ENCODE measurements around the gene CDC42SE1.

Gene CDC42SE1

DNA sequence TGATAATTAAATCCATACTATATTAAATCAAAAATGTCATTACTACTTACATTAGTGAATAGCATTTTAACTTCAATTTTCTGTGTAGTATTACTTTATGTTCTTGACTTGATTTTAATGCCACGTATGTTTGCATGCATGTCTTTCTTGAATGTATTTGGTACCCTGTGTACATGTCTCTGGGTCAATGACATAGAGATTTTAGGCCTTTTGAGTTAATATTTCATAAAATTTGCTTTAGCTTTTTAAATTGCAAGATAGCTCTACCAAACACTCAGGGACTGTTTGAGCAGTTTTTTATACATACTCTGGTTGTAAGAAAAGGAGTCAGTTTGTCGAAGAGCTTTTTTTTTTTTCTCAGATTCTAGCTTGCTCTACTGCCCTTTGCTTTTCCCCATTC, 2.3 kb upstream of the CDC42SE1 start:
- DNase-seq (ENCODE audit: low spot score): no peak
- Histone ChIP-seq H3K27ac (no peak overlapping the region), H3K4me3 (no peak overlapping the region)
- TF ChIP-seq, protein P1, sequence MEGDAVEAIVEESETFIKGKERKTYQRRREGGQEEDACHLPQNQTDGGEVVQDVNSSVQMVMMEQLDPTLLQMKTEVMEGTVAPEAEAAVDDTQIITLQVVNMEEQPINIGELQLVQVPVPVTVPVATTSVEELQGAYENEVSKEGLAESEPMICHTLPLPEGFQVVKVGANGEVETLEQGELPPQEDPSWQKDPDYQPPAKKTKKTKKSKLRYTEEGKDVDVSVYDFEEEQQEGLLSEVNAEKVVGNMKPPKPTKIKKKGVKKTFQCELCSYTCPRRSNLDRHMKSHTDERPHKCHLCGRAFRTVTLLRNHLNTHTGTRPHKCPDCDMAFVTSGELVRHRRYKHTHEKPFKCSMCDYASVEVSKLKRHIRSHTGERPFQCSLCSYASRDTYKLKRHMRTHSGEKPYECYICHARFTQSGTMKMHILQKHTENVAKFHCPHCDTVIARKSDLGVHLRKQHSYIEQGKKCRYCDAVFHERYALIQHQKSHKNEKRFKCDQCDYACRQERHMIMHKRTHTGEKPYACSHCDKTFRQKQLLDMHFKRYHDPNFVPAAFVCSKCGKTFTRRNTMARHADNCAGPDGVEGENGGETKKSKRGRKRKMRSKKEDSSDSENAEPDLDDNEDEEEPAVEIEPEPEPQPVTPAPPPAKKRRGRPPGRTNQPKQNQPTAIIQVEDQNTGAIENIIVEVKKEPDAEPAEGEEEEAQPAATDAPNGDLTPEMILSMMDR (IDR thresholded peaks at IDR 0.05): no peak

DNA sequence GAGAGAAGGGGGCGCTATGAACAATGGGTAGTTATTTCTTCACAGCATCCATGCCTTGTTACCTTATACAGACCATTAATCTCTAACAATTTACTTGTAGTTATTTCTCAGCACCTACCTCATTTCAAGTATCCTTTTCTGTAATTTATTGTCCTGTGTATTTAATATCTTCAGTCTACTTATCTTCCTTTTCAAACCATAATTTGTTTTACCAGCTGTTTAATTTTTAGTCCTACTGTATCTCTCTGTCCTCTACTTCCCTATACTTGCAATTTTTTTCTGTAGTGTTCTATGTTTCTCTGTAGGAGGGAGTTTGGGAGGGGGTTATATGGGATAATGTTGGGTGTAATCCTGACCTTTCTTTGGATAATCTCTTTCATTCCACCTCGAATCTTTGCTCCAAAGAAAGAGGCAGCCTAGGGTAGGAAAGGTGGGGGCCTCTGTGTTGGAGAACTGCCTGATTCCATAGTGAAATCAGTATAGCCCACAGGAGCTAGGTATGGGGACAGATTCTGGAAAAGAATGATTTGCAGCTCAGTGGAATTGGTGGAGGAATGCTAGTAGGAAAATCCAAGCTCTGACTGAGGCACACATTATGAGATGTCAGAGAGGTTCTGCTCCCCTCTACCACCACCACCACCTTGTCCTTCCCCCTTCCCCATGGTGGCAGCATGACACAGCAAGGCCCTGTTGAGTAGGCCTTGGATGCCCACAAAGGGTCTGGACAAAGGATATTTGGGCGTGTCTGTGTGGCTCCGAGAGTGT, 1.4 kb upstream of the CDC42SE1 start:
- DNase-seq (ENCODE audit: low spot score): no peak
- TF ChIP-seq, protein P1 (IDR thresholded peaks at IDR 0.05): no peak

DNA sequence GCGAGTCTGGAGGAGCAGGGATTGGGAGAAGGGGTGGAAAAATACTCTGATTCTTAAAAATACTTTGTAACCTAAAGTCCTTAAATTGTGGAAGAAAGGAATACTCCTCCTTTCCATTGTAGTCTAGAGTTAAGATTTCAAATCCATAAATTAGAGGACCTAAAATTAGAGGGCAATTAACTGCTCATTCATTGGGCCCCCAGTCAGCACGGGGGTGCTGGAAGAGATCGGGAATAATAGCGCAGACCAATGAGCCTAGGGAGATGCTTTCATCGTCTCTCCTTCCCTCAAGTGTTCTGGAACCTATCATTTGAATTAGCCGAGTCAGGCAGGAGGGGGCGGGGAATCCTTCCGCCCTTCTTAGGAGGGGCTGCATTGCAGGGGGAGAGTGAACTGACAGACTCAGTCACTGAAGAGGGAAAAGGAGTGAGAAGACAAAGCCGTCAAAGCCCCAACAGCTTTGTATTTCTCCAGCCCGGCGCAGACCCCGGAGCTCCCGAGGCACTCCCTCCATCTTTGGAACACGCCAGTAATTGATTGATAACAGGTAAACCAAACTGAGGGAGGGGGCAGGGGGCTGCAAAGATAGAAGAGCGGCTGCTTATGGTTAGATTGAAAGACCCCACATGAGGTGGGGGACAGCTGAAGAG, 710 bp upstream of the CDC42SE1 start, which contains the start of gene MLLT11:
TSS of gene MLLT11 (plus strand) at position 391 of the 650 bp plus-strand sequence. CDS start 6,828 bp downstream, outside the sequence.
- H3K4me3 ChIP-seq: peak within 1 kb of the TSS; percentile 96
- peak within 1 kb of the TSS; percentile 89 to 98 for H3K27ac ChIP-seq
- DNase-seq (ENCODE audit: low spot score): no peak
- TF ChIP-seq, protein P1 (IDR thresholded peaks at IDR 0.05): no peak

More for the DNA sequence above, 1.4 kb upstream of the CDC42SE1 start:
- H3K27ac ChIP-seq: peak overlapping the region in 1 of 2 donors; percentile 98
- peak overlapping the region; percentile 96 for H3K4me3 ChIP-seq

DNA sequence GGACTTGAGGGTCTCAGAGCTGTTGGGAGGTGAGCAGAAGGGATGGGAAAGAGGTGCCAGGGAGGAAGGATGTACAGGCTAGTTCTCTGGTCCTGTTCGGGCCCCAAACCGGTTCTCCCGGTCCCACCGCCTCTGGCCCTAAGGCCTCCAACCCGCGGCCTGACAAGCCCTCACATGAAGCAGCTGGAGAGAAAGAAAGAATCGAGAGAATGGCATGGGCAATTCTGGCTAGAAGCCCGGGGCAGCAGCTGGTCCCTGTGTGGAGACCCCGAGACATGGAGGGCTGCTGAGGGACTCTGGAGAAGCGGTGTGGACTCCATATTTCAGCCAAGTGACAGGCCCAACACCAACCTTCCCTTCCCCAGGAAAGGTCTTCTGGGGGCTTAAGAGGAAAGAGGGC, 730 bp downstream of the CDC42SE1 start:
- TF ChIP-seq, protein P1 (IDR thresholded peaks at IDR 0.05): no peak
- DNase-seq (ENCODE audit: low spot score): no peak
- peak overlapping the region; percentile 96 for H3K4me3 ChIP-seq
- peak overlapping the region; percentile 89 to 98 for H3K27ac ChIP-seq

DNA sequence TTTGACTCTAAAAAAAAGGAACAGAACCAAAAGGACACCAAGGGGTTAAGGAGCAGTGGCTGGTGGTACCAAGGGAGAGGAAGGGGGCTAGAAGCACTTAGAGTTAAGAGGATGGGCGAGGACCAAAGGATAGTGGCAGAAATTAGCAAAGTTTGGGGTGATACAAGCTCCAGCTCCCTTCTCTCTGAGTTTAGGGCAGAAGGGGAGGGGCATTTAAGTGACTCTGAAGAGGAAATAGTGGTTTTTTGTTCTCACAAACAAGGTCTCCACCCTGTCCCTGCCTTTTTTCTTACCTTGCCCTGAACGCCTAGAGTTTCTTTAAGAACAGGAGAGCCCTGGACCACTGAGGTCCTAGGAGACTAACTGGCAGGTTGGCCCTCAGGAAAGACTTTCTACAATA, 3.3 kb downstream of the CDC42SE1 start:
- DNase-seq (ENCODE audit: low spot score): no peak
- TF ChIP-seq, protein P1 (IDR thresholded peaks at IDR 0.05): no peak
- Histone ChIP-seq H3K27ac (peak overlapping the region; percentile 44 to 98), H3K4me3 (peak overlapping the region; percentile 96)

DNA sequence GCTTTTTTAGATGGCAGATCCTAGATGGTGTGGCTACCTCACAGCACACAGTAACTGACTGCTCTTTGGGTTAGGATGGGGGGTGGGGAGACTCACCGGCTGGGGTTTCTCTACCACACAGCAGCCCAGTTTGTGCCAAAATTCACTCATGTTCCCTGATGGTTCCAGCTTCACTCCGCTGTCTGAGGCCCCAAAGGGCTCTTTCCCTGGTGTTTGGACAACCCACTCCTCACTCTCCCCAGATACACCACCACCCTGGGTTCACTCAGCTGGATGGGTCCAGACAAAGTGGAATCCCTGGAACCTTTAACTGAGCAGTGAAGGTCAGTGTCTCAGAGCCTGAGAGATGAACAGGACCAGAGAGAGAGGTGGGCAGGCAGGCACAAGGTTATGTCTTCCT, 3.8 kb downstream of the CDC42SE1 start:
- Histone ChIP-seq H3K4me3 (peak overlapping the region; percentile 96), H3K27ac (peak overlapping the region; percentile 44 to 98)
- TF ChIP-seq, protein P1 (IDR thresholded peaks at IDR 0.05): no peak
- DNase-seq (ENCODE audit: low spot score): no peak
